Measurements from ENCODE around the gene C21orf58.

The C21orf58 gene

DNA sequence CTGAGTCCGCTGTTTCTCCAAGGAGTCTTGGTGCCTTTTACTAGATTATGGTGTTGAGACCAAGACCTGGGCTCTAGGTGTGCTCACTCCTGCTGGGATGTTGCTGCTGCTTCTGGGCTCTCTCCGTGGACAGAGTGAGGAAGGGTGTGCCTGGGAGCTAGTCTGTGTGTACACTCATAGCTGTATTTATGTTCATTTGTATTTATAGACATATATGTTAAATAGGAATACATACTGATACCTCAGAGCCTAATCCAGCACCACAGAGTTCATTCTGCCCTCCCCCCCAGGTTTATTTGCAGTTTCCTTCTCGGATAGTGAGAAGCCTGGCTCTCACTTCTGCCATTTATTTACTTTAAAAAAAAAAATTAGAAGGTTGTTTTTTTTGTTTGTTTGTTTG is 12.9 kb upstream of the C21orf58 start:
- Histone ChIP-seq H3K4me1 (ENCODE audit: insufficient read depth, low read length) (no peaks in the 10 kb centered on the region), H3K9ac (ENCODE audit: low read length) (no peak overlapping the region), H3K4me3 (ENCODE audit: low read depth in 1 of 2, low read length in 2 of 2) (no peak overlapping the region), H3K9me3 (ENCODE audit: low read length) (no peaks in the 10 kb centered on the region), H3K27me3 (ENCODE audit: control insufficient read depth in 1 of 2, insufficient read depth in 2 of 2, low read length in 2 of 2) (no peaks in the 10 kb centered on the region), H3K36me3 (ENCODE audit: insufficient read depth, low read length) (peaks cover 38% of the 10 kb centered on the region), H3K27ac (ENCODE audit: low read depth, low read length) (no peak overlapping the region)

- Histone ChIP-seq H3K9ac (ENCODE audit: low read length) (no peak overlapping the region), H3K4me3 (ENCODE audit: low read depth in 1 of 2, low read length in 2 of 2) (no peak overlapping the region), H3K27me3 (ENCODE audit: control insufficient read depth in 1 of 2, insufficient read depth in 2 of 2, low read length in 2 of 2) (no peaks in the 10 kb centered on the region), H3K27ac (ENCODE audit: low read depth, low read length) (no peak overlapping the region), H3K4me1 (ENCODE audit: insufficient read depth, low read length) (no peaks in the 10 kb centered on the region), H3K9me3 (ENCODE audit: low read length) (no peaks in the 10 kb centered on the region), H3K36me3 (ENCODE audit: insufficient read depth, low read length) (peaks cover 47% of the 10 kb centered on the region)
These were observed 10.9 kb upstream of the C21orf58 start for GRCh38 chr21:46334351-46335140.

DNA sequence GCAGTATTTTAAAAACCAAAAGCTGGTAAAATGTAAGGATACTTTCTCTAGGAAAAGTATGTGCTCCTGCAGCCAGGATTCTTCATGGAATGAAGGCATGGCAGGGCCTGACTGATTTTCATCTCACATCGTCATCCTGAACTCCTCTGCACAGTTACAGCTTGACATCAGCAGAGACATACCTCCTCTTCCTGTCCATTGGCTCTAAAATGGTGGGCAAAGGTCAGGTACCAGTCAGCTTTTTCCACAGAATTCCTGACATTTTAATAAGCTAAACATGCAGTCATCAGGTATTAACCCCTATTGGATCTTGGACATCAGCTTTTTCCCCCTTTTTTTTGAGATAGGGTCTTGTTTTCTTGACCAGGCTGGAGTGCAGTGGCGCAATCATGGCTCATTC is 6.1 kb upstream of the C21orf58 start:
- Histone ChIP-seq H3K4me3 (ENCODE audit: low read depth in 1 of 2, low read length in 2 of 2) (no peak overlapping the region), H3K9me3 (ENCODE audit: low read length) (no peaks in the 10 kb centered on the region), H3K27ac (ENCODE audit: low read depth, low read length) (no peak overlapping the region), H3K4me1 (ENCODE audit: insufficient read depth, low read length) (peaks cover 6% of the 10 kb centered on the region), H3K36me3 (ENCODE audit: insufficient read depth, low read length) (peaks cover 35% of the 10 kb centered on the region), H3K9ac (ENCODE audit: low read length) (no peak overlapping the region), H3K27me3 (ENCODE audit: control insufficient read depth in 1 of 2, insufficient read depth in 2 of 2, low read length in 2 of 2) (no peaks in the 10 kb centered on the region)

DNA sequence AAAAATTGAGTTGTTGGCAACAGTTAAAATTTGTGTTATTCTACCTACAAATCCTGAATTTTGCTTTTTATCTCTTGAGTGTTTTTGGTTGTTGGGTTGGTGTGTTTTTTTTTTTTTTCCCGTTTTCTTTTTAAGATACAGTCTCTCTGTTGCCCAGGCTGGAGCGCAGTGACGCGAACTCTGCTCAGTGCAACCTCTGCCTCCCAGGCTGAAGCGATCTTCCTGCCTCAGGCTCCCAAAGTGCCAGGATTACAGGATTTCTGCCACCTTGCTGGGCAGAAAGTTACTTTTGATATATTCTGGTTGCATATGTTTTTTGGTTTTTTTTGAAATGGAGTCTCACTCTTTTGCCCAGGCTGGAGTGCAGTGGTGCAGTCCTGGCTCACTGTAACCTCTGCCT is 4.5 kb upstream of the C21orf58 start:
- H3K4me3 ChIP-seq (ENCODE audit: low read depth in 1 of 2, low read length in 2 of 2), result no peak overlapping the region
- H3K27ac ChIP-seq (ENCODE audit: low read depth, low read length), result no peak overlapping the region
- peaks cover 30% of the 10 kb centered on the region for H3K36me3 ChIP-seq (ENCODE audit: insufficient read depth, low read length)
- no peaks in the 10 kb centered on the region for H3K27me3 ChIP-seq (ENCODE audit: control insufficient read depth in 1 of 2, insufficient read depth in 2 of 2, low read length in 2 of 2)
- no peak overlapping the region for H3K9ac ChIP-seq (ENCODE audit: low read length)
- H3K9me3 ChIP-seq (ENCODE audit: low read length), result no peaks in the 10 kb centered on the region
- H3K4me1 ChIP-seq (ENCODE audit: insufficient read depth, low read length), result peaks cover 8% of the 10 kb centered on the region

DNA sequence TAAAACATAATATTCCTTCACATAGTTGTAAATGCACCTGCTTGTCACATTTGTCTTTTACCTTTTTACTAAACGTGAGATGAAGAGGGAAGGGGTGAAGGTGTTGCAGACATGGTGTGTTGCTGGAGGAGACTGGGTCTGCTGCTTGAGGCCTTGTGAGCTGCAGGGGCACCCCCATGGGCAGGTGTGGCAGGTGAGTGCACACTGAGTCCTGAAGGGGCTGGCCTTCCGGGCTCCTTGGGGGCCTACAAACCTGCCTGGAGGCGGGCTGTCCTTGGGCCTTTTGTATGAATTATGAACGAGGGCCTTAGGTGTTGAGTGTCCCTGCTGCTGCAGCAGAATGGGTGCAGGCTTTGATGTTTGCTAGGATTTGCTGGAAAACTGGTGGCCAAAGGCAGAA is 4.0 kb upstream of the C21orf58 start:
- no peak overlapping the region for H3K4me3 ChIP-seq (ENCODE audit: low read depth in 1 of 2, low read length in 2 of 2)
- H3K36me3 ChIP-seq (ENCODE audit: insufficient read depth, low read length), result peaks cover 30% of the 10 kb centered on the region
- no peaks in the 10 kb centered on the region for H3K9me3 ChIP-seq (ENCODE audit: low read length)
- H3K4me1 ChIP-seq (ENCODE audit: insufficient read depth, low read length), result peaks cover 12% of the 10 kb centered on the region
- no peak overlapping the region for H3K27ac ChIP-seq (ENCODE audit: low read depth, low read length)
- H3K9ac ChIP-seq (ENCODE audit: low read length), result no peak overlapping the region
- no peaks in the 10 kb centered on the region for H3K27me3 ChIP-seq (ENCODE audit: control insufficient read depth in 1 of 2, insufficient read depth in 2 of 2, low read length in 2 of 2)

- no peaks in the 10 kb centered on the region for H3K27me3 ChIP-seq (ENCODE audit: control insufficient read depth in 1 of 2, insufficient read depth in 2 of 2, low read length in 2 of 2)
- H3K4me3 ChIP-seq (ENCODE audit: low read depth in 1 of 2, low read length in 2 of 2), result no peak overlapping the region
- peak overlapping the region; percentile 29 for H3K27ac ChIP-seq (ENCODE audit: low read depth, low read length)
- no peaks in the 10 kb centered on the region for H3K9me3 ChIP-seq (ENCODE audit: low read length)
- H3K9ac ChIP-seq (ENCODE audit: low read length), result no peak overlapping the region
- H3K36me3 ChIP-seq (ENCODE audit: insufficient read depth, low read length), result peaks cover 22% of the 10 kb centered on the region
- H3K4me1 ChIP-seq (ENCODE audit: insufficient read depth, low read length), result peaks cover 20% of the 10 kb centered on the region
These were observed 2.5 kb upstream of the C21orf58 start for GRCh38 chr21:46326110-46326703.

GRCh38 chr21:46325073-46325912 is 1.6 kb upstream of the C21orf58 start:
- Histone ChIP-seq H3K27me3 (ENCODE audit: control insufficient read depth in 1 of 2, insufficient read depth in 2 of 2, low read length in 2 of 2) (no peaks in the 10 kb centered on the region), H3K9ac (ENCODE audit: low read length) (peak overlapping the region; percentile 23), H3K9me3 (ENCODE audit: low read length) (no peaks in the 10 kb centered on the region), H3K27ac (ENCODE audit: low read depth, low read length) (peak overlapping the region; percentile 29), H3K4me3 (ENCODE audit: low read depth in 1 of 2, low read length in 2 of 2) (peak overlapping the region; percentile 70 to 75), H3K36me3 (ENCODE audit: insufficient read depth, low read length) (peaks cover 15% of the 10 kb centered on the region), H3K4me1 (ENCODE audit: insufficient read depth, low read length) (peaks cover 20% of the 10 kb centered on the region)

- Histone ChIP-seq H3K4me1 (ENCODE audit: insufficient read depth, low read length) (peaks cover 20% of the 10 kb centered on the region), H3K27ac (ENCODE audit: low read depth, low read length) (peak overlapping the region; percentile 85), H3K36me3 (ENCODE audit: insufficient read depth, low read length) (peaks cover 7% of the 10 kb centered on the region), H3K27me3 (ENCODE audit: control insufficient read depth in 1 of 2, insufficient read depth in 2 of 2, low read length in 2 of 2) (no peaks in the 10 kb centered on the region), H3K4me3 (ENCODE audit: low read depth in 1 of 2, low read length in 2 of 2) (peak overlapping the region; percentile 75 to 86), H3K9ac (ENCODE audit: low read length) (no peak overlapping the region), H3K9me3 (ENCODE audit: low read length) (no peaks in the 10 kb centered on the region)
These were observed 861 bp upstream of the C21orf58 start for GRCh38 chr21:46324390-46325072.

- Histone ChIP-seq H3K27me3 (ENCODE audit: control insufficient read depth in 1 of 2, insufficient read depth in 2 of 2, low read length in 2 of 2) (no peaks in the 10 kb centered on the region), H3K4me1 (ENCODE audit: insufficient read depth, low read length) (peaks cover 20% of the 10 kb centered on the region), H3K27ac (ENCODE audit: low read depth, low read length) (peak overlapping the region; percentile 58)
These were observed 402 bp downstream of the C21orf58 start for GRCh38 chr21:46323227-46323709.

DNA sequence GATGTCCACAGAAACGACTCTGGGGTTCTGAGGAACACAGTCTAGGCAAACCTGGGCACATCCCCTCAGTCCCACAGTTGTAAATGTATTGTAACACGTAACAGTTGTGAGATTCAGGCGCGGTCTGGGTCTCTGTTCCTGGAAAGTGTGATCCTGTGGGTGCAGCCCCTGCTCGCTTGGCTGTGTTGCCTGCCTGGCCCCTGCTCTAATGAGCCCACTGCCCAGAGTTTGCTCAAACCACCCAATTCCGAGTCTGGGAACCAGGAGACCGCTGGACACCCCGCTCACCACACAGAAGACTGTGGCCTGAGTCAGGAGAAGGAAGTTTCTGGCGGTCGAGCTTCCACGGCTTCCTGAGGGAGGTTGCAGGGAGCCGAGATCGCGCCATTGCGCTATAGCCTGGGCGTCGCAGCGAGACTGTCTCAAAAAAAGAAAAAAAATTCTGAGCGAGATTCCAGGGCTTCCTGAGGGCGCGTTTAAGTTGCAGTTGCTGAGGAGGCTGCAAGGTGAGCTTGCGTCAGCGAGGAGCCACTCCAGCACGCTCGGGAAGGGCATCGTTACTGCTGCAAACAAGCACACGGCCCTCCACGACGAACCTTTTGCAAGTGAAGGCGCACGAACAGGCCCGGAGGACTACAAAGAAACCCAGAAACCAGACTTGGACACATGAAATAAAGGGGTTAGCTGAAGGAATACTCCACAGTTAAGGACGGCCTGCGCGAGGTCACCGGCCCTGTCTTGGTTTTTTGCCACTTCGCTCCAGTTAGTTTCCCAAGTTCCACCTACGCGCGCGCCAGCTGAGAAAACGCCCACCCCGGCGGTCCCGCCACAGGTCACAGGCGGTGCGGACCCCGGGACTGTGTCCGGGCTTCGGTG is 1.1 kb downstream of the C21orf58 start:
- Histone ChIP-seq H3K9ac (ENCODE audit: low read length) (no peak overlapping the region), H3K9me3 (ENCODE audit: low read length) (no peaks in the 10 kb centered on the region), H3K4me1 (ENCODE audit: insufficient read depth, low read length) (peaks cover 20% of the 10 kb centered on the region), H3K27ac (ENCODE audit: low read depth, low read length) (peak overlapping the region; percentile 58), H3K36me3 (ENCODE audit: insufficient read depth, low read length) (no peaks in the 10 kb centered on the region), H3K27me3 (ENCODE audit: control insufficient read depth in 1 of 2, insufficient read depth in 2 of 2, low read length in 2 of 2) (no peaks in the 10 kb centered on the region), H3K4me3 (ENCODE audit: low read depth in 1 of 2, low read length in 2 of 2) (peak overlapping the region; percentile 68 to 83)

More at GRCh38 chr21:46323227-46323709, 402 bp downstream of the C21orf58 start:
- Histone ChIP-seq H3K9me3 (ENCODE audit: low read length) (no peaks in the 10 kb centered on the region), H3K9ac (ENCODE audit: low read length) (no peak overlapping the region), H3K36me3 (ENCODE audit: insufficient read depth, low read length) (no peaks in the 10 kb centered on the region), H3K4me3 (ENCODE audit: low read depth in 1 of 2, low read length in 2 of 2) (peak overlapping the region; percentile 68 to 83)
